GM12878 (cell line): ENCODE measurements around the gene TTLL3. TPM values are rescaled to one million over a fixed set of nuclear protein-coding genes. Genes with fewer than 3 reads are reported as not detected.

Experiments used
- ATAC-seq: fragments of 200-7000 bp; cut with Tn5 transposase; 3 replicates; pipeline ENCODE4 v1.9.1; 2020; ENCODE audit warnings: mild to moderate bottlenecking, moderate library complexity
- BruUV-seq: library from RNA; stranded (reverse); fragments of 400-500 nt; replicated peaks from 2 replicates; lab custom pipeline; 2021; lab: Mats Ljungman, UMichigan
- CTCF ChIA-PET: fragments of 300-600 bp; sonication (Branson Sonifier 250); formaldehyde crosslinking; extraction: SDS; loops from one replicate; lab custom pipeline; 2021; ENCODE audit warnings: inconsistent platforms; lab: Yijun Ruan, JAX
- POLR2A ChIA-PET: fragments of 350-600 bp; formaldehyde crosslinking; extraction: SDS; loops from one replicate; lab custom pipeline; 2021; ENCODE audit warnings: inconsistent platforms; lab: Charles Lee
- RAD21 ChIA-PET: fragments of 300-600 bp; sonication (Branson Sonifier 250); formaldehyde crosslinking; loops from one replicate; lab custom pipeline; 2023; ENCODE audit warnings: antibody characterized with exemption; ENCODE audit not compliant: unreplicated experiment; lab: Charles Lee
- SMC1A ChIA-PET: fragments of 300-600 bp; sonication (Branson Sonifier 250); formaldehyde crosslinking; loops from one replicate; lab custom pipeline; 2023; ENCODE audit not compliant: unreplicated experiment, uncharacterized antibody; lab: Charles Lee
- DNase-seq: peaks from one replicate; pipeline ENCODE4 v3.0.0-alpha.2; 2011; ENCODE audit warnings: low read depth, low spot score
- FAIRE-seq: peaks from 3 replicates; lab custom pipeline; 2011; peaks lifted over from hg19 to GRCh38; lab: Jason Lieb, UNC
- H2AFZ ChIP-seq: 2 replicates; pipeline ENCODE4 v1.6.0; 2011; ENCODE audit warnings: low read depth, low read length, control low read depth; ENCODE audit not compliant: control insufficient read depth
- H3K27ac ChIP-seq: 2 replicates; pipeline ENCODE4 v1.5.1; 2011; ENCODE audit warnings: control low read depth; ENCODE audit not compliant: control insufficient read depth, insufficient read depth
- H3K27me3 ChIP-seq, 2 experiments: replicated peaks in 1 of 2; 2 replicates each; pipeline versions ENCODE4 v1.6.0 to v1.6.1; 2011; ENCODE audit warnings: low read length in 1 of 2; ENCODE audit not compliant: control insufficient read depth in 2 of 2, insufficient read depth in 2 of 2
- H3K36me3 ChIP-seq, 2 experiments: 2 replicates each; pipeline ENCODE4 v1.5.1; 2011; ENCODE audit warnings: low read length in 1 of 2; ENCODE audit not compliant: control insufficient read depth in 2 of 2, insufficient read depth in 2 of 2
- H3K4me1 ChIP-seq: 2 replicates; pipeline ENCODE4 v1.6.1; 2011; ENCODE audit warnings: mild to moderate bottlenecking, low read length, moderate library complexity, mixed read lengths; ENCODE audit not compliant: control insufficient read depth, insufficient read depth
- H3K4me2 ChIP-seq: 2 replicates; pipeline ENCODE4 v1.6.0; 2011; ENCODE audit warnings: control low read depth; ENCODE audit not compliant: control insufficient read depth, insufficient read depth
- H3K4me3 ChIP-seq: fragments of 200-600 bp; sonication (generic); 2 replicates; pipeline ENCODE4 v1.5.1; 2016
- H3K79me2 ChIP-seq: 2 replicates; pipeline ENCODE4 v1.6.0; 2011; ENCODE audit warnings: low read length; ENCODE audit not compliant: control insufficient read depth, insufficient read depth
- H3K9ac ChIP-seq: 2 replicates; pipeline ENCODE4 v1.8.0; 2011; ENCODE audit warnings: low read length, control low read depth, mixed read lengths; ENCODE audit not compliant: control insufficient read depth, insufficient read depth
- H3K9me3 ChIP-seq: replicated peaks from 3 replicates; pipeline ENCODE4 v1.5.1; 2011; ENCODE audit warnings: mild to moderate bottlenecking, low read length; ENCODE audit not compliant: control insufficient read depth, insufficient read depth
- H4K20me1 ChIP-seq: 2 replicates; pipeline ENCODE4 v1.6.0; 2011; ENCODE audit not compliant: control insufficient read depth, insufficient read depth
- ASH2L ChIP-seq: fragments of 300-600, 200-600 bp; sonication (generic); IDR thresholded peaks from 2 replicates; pipeline ENCODE4 v1.6.1; 2017; ENCODE audit warnings: low read depth, mild to moderate bottlenecking, borderline replicate concordance
- CBFB ChIP-seq: IDR thresholded peaks from 2 replicates; pipeline ENCODE4 v1.6.1; 2016; ENCODE audit warnings: antibody characterized with exemption, low read depth
- CBX3 ChIP-seq: fragments of 200-600 bp; sonication (generic); IDR thresholded peaks from 2 replicates; pipeline ENCODE4 v1.6.1; 2016; ENCODE audit warnings: low read depth, borderline replicate concordance
- CHD2 ChIP-seq: IDR thresholded peaks from 2 replicates; pipeline ENCODE4 v1.6.1; 2011; ENCODE audit warnings: low read depth, low read length, improper control_type of control experiment, borderline replicate concordance
- EGR1 ChIP-seq, 2 experiments: IDR thresholded peaks; 1 replicate in 1 of 2; 2 replicates in 1 of 2; pipeline ENCODE4 v1.6.1; 2011 to 2012; ENCODE audit warnings: low read depth in 2 of 2, low read length in 2 of 2, borderline replicate concordance in 1 of 2, mild to moderate bottlenecking in 1 of 2, moderate library complexity in 1 of 2
- FOXK2 ChIP-seq: fragments of 450-650 bp; IDR thresholded peaks from 2 replicates; pipeline ENCODE4 v1.6.1; 2017; ENCODE audit warnings: mild to moderate bottlenecking, moderate library complexity
- MEF2A ChIP-seq: IDR thresholded peaks from 2 replicates; pipeline ENCODE4 v1.6.1; 2011; ENCODE audit warnings: low read depth, mild to moderate bottlenecking, low read length, moderate library complexity; ENCODE audit not compliant: insufficient read depth
- MTA3 ChIP-seq: IDR thresholded peaks from 2 replicates; pipeline ENCODE4 v1.6.1; 2012; ENCODE audit warnings: low read length, inconsistent platforms, borderline replicate concordance
- MYC ChIP-seq: IDR thresholded peaks from 2 replicates; pipeline ENCODE4 v1.6.1; 2011; ENCODE audit warnings: mild to moderate bottlenecking, low read length, moderate library complexity, inconsistent platforms; ENCODE audit not compliant: insufficient read depth, insufficient replicate concordance, insufficient read length, severe bottlenecking
- NR2C2 ChIP-seq: IDR thresholded peaks from 2 replicates; pipeline ENCODE4 v1.6.1; 2011; ENCODE audit warnings: borderline replicate concordance, low read depth; ENCODE audit not compliant: control insufficient read depth, insufficient read length
- POLR2AphosphoS5 ChIP-seq: IDR thresholded peaks from 2 replicates; pipeline ENCODE4 v1.6.1; 2011; ENCODE audit warnings: mild to moderate bottlenecking, low read length, inconsistent platforms
- YBX1 ChIP-seq: fragments of 450-650 bp; IDR thresholded peaks from 2 replicates; pipeline ENCODE4 v1.6.1; 2016; ENCODE audit warnings: antibody characterized with exemption
- YY1 ChIP-seq: IDR thresholded peaks from 2 replicates; pipeline ENCODE4 v1.6.1; 2011; ENCODE audit warnings: low read depth, mild to moderate bottlenecking, low read length
- ZNF217 ChIP-seq: fragments of 450-650 bp; IDR thresholded peaks from 2 replicates; pipeline ENCODE4 v1.6.1; 2017; ENCODE audit warnings: antibody characterized with exemption, mild to moderate bottlenecking
- ZNF384 ChIP-seq: IDR thresholded peaks from 2 replicates; pipeline ENCODE4 v1.6.1; 2012; ENCODE audit warnings: low read depth, mild to moderate bottlenecking, low read length, improper control_type of control experiment, borderline replicate concordance
- WGBS: methylation state at CpG from one replicate; pipeline ENCODE4 v1.1.6; 2016; ENCODE audit warnings: low lambda C conversion rate; ENCODE audit not compliant: insufficient replicate concordance, insufficient coverage; ENCODE audit errors: missing lambda C conversion rate; 5-methylcytosine and 5-hydroxymethylcytosine counted together
- in situ Hi-C: fragments of 300-500 bp; cut with MboI; formaldehyde crosslinking; loops from 9 replicates; pipeline ENCODE4 v1.14.3; 2018; ENCODE audit warnings: mixed read lengths
- intact Hi-C: fragments of 100-400 bp; cut with micrococcal nuclease; formaldehyde crosslinking; loops from one replicate; pipeline ENCODE4 v1.14.2; 2022; ENCODE audit not compliant: unreplicated experiment
- polyA plus RNA-seq, 11 experiments: library from polyadenylated mRNA; depleted of rRNA in 4 of 11; unstranded in 6 of 11; stranded (reverse) in 5 of 11; fragments of >200 nt; fragmentation: Nextera tagmentation in 4 of 11; fragmentation: Illumina TruSeq in 1 of 11; extraction: Ambion mirVana in 4 of 11; extraction: Trizol in 1 of 11; gene quantifications; 1 replicate in 1 of 11; 2 replicates in 10 of 11; pipeline versions ENCODE4 v1.2.1 to v1.2.3, GENCODE V29; 2011 to 2016; ENCODE audit warnings: inconsistent platforms in 2 of 11, missing spikeins in 2 of 11, low read depth in 1 of 11
- total RNA-seq, 4 experiments: library from RNA; depleted of rRNA in 3 of 4; stranded (reverse); fragments of >200 nt in 3 of 4; fragmentation: Illumina TruSeq in 1 of 4; extraction: Trizol in 1 of 4; gene quantifications; 2 replicates each; pipeline versions ENCODE4 v1.2.1 to v1.2.3, GENCODE V29; 2013 to 2021
- TF ChIP-seq, protein P1 (sequence below): fragments of 450-650 bp; IDR thresholded peaks from 2 replicates; pipeline ENCODE4 v1.6.1; 2017; ENCODE audit warnings: low read depth, mild to moderate bottlenecking, moderate library complexity
- TF ChIP-seq, protein P2 (sequence below): IDR thresholded peaks from 2 replicates; pipeline ENCODE4 v1.6.1; 2012; ENCODE audit warnings: low read depth, low read length, improper control_type of control experiment
- TF ChIP-seq, protein P3 (sequence below): IDR thresholded peaks from 2 replicates; pipeline ENCODE4 v1.6.1; 2012; ENCODE audit warnings: low read depth, low read length, improper control_type of control experiment
- TF ChIP-seq, protein P4 (sequence below): fragments of 450-650 bp; IDR thresholded peaks from 2 replicates; pipeline ENCODE4 v1.6.1; 2014; ENCODE audit warnings: mild to moderate bottlenecking
- TF ChIP-seq, protein P5 (sequence below): fragments of 450-650 bp; IDR thresholded peaks from 2 replicates; pipeline ENCODE4 v1.6.1; 2016; ENCODE audit warnings: mild to moderate bottlenecking

TTLL3 gene
- total and polyA plus RNA-seq, 10 of the 15 experiments (the other 5 are each of a cell fraction or from before 2014, with no cell fraction given), result 4.2 to 51.3 (median 18.9) TPM

DNA sequence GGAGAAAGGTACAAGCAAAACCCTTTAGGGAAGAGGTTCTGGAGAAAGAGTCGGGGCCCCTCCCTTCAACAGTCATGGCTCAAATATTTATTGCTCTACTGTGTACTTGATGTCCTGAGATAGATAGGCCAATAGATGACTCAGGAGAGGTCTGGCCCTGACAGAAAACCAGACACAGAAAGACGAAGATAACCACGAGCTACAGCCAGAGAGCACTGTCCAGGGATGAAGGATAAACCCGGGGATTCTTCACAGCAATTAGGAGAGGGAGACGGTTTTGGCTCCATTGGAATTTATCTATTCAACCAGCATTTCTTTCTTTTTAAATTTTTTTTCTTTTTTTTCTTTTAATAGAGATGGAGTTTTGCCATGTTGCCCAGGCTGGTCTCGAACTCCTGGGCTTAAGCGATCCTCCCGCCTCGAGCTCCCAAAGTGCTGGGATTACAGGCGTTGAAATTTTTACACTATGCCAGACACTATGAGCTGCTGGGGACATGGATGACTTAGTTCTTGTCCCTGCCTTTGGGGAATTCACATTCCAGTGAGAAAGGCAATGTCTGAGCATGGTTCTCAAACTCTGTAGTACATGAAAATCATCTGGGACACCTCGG, 74.6 kb downstream of the TTLL3 start:
- Histone ChIP-seq H3K27ac (no peak overlapping the region), H3K79me2 (no peaks in the 10 kb centered on the region), H3K9me3 (no peaks in the 10 kb centered on the region), H4K20me1 (no peaks in the 10 kb centered on the region), H3K4me3 (no peak overlapping the region), H3K27me3 (no peaks in the 10 kb centered on the region), H3K9ac (no peak overlapping the region), H2AFZ (no peak overlapping the region; the same call in 1 of the 2 replicates), H3K4me2 (no peak overlapping the region), H3K36me3 (no peaks in the 10 kb centered on the region)
- BruUV-seq, result no TSS peak
- CTCF ChIA-PET, result interaction anchor here (1.3 to 2.0 kb wide), 2 partner anchors 13 to 14 kb away, joined by 3 to 7 read pairs; no protein-coding TSS in a partner anchor
- FAIRE-seq (no peak), DNase-seq (no peak), ATAC-seq (no peak)
- RAD21 ChIA-PET, result no interaction called here
- intact Hi-C loops, result no loop called here
- SMC1A ChIA-PET, result interaction anchor here (1.9 kb wide), 1 partner anchor 48 kb away, joined by 5 read pairs; no protein-coding TSS in a partner anchor
- WGBS, result 55% methylated on average over 11 of the region's 11 CpGs
- POLR2A ChIA-PET, result interaction anchor here (0.5 kb wide), 1 partner anchor 489 kb away, joined by 3 read pairs; no protein-coding TSS in a partner anchor
- TF ChIP-seq YY1 (no peak), ASH2L (no peak), MYC (no peak), MTA3 (no peak), CBFB (no peak), CHD2 (no peak), CBX3 (no peak), POLR2AphosphoS5 (no peak), ZNF384 (no peak), EGR1 (IDR thresholded peaks at IDR 0.05; ENCODE audit: borderline replicate concordance in 1 of 2, low read depth in 2 of 2, low read length in 2 of 2) (no peak), NR2C2 (no peak), FOXK2 (no peak), ZNF217 (no peak), MEF2A (no peak), YBX1 (no peak)
- TF ChIP-seq, protein P1, sequence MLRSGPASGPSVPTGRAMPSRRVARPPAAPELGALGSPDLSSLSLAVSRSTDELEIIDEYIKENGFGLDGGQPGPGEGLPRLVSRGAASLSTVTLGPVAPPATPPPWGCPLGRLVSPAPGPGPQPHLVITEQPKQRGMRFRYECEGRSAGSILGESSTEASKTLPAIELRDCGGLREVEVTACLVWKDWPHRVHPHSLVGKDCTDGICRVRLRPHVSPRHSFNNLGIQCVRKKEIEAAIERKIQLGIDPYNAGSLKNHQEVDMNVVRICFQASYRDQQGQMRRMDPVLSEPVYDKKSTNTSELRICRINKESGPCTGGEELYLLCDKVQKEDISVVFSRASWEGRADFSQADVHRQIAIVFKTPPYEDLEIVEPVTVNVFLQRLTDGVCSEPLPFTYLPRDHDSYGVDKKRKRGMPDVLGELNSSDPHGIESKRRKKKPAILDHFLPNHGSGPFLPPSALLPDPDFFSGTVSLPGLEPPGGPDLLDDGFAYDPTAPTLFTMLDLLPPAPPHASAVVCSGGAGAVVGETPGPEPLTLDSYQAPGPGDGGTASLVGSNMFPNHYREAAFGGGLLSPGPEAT, result no peak
- TF ChIP-seq, protein P2, sequence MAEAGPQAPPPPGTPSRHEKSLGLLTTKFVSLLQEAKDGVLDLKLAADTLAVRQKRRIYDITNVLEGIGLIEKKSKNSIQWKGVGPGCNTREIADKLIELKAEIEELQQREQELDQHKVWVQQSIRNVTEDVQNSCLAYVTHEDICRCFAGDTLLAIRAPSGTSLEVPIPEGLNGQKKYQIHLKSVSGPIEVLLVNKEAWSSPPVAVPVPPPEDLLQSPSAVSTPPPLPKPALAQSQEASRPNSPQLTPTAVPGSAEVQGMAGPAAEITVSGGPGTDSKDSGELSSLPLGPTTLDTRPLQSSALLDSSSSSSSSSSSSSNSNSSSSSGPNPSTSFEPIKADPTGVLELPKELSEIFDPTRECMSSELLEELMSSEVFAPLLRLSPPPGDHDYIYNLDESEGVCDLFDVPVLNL, result no peak
- TF ChIP-seq, protein P3, sequence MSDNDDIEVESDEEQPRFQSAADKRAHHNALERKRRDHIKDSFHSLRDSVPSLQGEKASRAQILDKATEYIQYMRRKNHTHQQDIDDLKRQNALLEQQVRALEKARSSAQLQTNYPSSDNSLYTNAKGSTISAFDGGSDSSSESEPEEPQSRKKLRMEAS, result no peak
- TF ChIP-seq, protein P4, sequence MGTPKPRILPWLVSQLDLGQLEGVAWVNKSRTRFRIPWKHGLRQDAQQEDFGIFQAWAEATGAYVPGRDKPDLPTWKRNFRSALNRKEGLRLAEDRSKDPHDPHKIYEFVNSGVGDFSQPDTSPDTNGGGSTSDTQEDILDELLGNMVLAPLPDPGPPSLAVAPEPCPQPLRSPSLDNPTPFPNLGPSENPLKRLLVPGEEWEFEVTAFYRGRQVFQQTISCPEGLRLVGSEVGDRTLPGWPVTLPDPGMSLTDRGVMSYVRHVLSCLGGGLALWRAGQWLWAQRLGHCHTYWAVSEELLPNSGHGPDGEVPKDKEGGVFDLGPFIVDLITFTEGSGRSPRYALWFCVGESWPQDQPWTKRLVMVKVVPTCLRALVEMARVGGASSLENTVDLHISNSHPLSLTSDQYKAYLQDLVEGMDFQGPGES, result no peak
- TF ChIP-seq, protein P5, sequence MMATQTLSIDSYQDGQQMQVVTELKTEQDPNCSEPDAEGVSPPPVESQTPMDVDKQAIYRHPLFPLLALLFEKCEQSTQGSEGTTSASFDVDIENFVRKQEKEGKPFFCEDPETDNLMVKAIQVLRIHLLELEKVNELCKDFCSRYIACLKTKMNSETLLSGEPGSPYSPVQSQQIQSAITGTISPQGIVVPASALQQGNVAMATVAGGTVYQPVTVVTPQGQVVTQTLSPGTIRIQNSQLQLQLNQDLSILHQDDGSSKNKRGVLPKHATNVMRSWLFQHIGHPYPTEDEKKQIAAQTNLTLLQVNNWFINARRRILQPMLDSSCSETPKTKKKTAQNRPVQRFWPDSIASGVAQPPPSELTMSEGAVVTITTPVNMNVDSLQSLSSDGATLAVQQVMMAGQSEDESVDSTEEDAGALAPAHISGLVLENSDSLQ, result no peak
- TF ChIP-seq, all 136 proteins: peak for 0
- in situ Hi-C loops, result no loop called here
- peaks cover 2% of the 10 kb centered on the region for H3K4me1 ChIP-seq
